Psoas muscle (tissue), 8 donors: Measurements from ENCODE around the gene AQP7. TPM values are rescaled to one million over a fixed set of nuclear protein-coding genes. Genes with fewer than 3 reads are reported as not detected.
"Not testable (repeated sequence)": the region's sequence is repeated elsewhere in the genome, so short reads cannot be mapped to it uniquely, and the experiment has no call there.

ENCODE experiments used
- ATAC-seq, 4 donors: fragments of 200-7000 bp; cut with Tn5 transposase; one replicate each; pipeline ENCODE4 v1.9.1; 2020; ENCODE audit warnings: moderate library complexity in 3 of 4, mild to moderate bottlenecking in 2 of 4
- DNase-seq, 2 donors: peaks; one replicate each; pipeline ENCODE4 v3.0.0-alpha.2; 2020
- H3K27ac ChIP-seq: fragments of 200-600 bp; one replicate; pipeline ENCODE4 v1.8.0; 2022
- H3K27me3 ChIP-seq, 3 donors: fragments of 200-600 bp in 1 of 3; one replicate each; pipeline versions ENCODE4 v1.6.1 to v1.8.0; 2013 to 2022; ENCODE audit warnings: low read length in 2 of 3, mild to moderate bottlenecking in 2 of 3, moderate library complexity in 1 of 3; ENCODE audit not compliant: insufficient read depth in 3 of 3
- H3K36me3 ChIP-seq, 2 donors: fragments of 200-600 bp in 1 of 2; one replicate each; pipeline versions ENCODE4 v1.6.1 to v1.8.0; 2013 to 2022; ENCODE audit warnings: low read depth in 1 of 2, mild to moderate bottlenecking in 1 of 2, moderate library complexity in 1 of 2; ENCODE audit not compliant: insufficient read depth in 1 of 2
- H3K4me1 ChIP-seq: fragments of 200-600 bp; one replicate; pipeline ENCODE4 v1.8.0; 2022
- H3K4me3 ChIP-seq: fragments of 200-600 bp; one replicate; pipeline ENCODE4 v1.8.0; 2022; ENCODE audit warnings: mild to moderate bottlenecking
- H3K9me3 ChIP-seq: fragments of 200-600 bp; one replicate; pipeline ENCODE4 v1.8.0; 2022
- CTCF ChIP-seq: fragments of 200-600 bp; IDR thresholded peaks from one replicate; pipeline ENCODE4 v1.8.0; 2022; ENCODE audit warnings: antibody characterized with exemption
- WGBS, 3 donors: extraction: QIAGEN DNeasy Blood & Tissue Kit; methylation state at CpG; one replicate each; pipeline versions ENCODE4 v1.1.6 to v1.1.7; 2013; 5-methylcytosine and 5-hydroxymethylcytosine counted together
- intact Hi-C, 2 donors: fragments of 100-400 bp; cut with DNase I; formaldehyde crosslinking; loops; one replicate each; pipeline versions ENCODE4 v1.11.0 to v1.14.2; 2022
- polyA plus RNA-seq, 3 donors: library from polyadenylated mRNA; stranded (reverse); fragments of 200-250 nt; gene quantifications; one replicate each; pipeline ENCODE4 v1.2.3, GENCODE V29; 2013
- total RNA-seq, 4 donors: library from RNA; stranded (reverse); fragmentation: NEBNext Ultra II Directional in 2 of 4; extraction: Animal tissue kit (Norgen Biotek cat#: 25700) in 2 of 4; gene quantifications; one replicate each; pipeline versions ENCODE4 v1.2.1 to v1.2.4, GENCODE V29; 2021 to 2023
- donor health status: healthy with polysubstance abuse.
- donor health status: DM: no; HTN: no; CAD: no; lungs with moderate emphysema.
- donor health status: Bipolar disorder and iron deficiency.
- donor health status: healthy.
- donor health status: DM: yes; HTN: yes; CAD: no.
- donor health status: DM: no; HTN: no; CAD: no.
- donor health status: DM: no; HTN: no; CAD: no.
- donor health status: DM: yes; HTN: yes; CAD: no.

Gene AQP7
- total and polyA plus RNA-seq, 7 donors: 8.6 to 45.0 (median 10.8) TPM

- Histone ChIP-seq H3K4me1 (no peaks in the 10 kb centered on the region), H3K4me3 (no peak overlapping the region), H3K36me3 (no peaks in the 10 kb centered on the region), H3K9me3 (no peaks in the 10 kb centered on the region), H3K27ac (no peak overlapping the region), H3K27me3 (peaks cover 0 to 4% (median 2%) of the 10 kb centered on the region in 3 donors)
- ATAC-seq (peak in 2 of 4 donors; percentile 16 to 73), DNase-seq (no peak)
- 5 to 23% (median 11%) methylated on average over 1 of the region's 1 CpG for WGBS, 3 donors
- intact Hi-C loops: no loop called here
- no peak for TF ChIP-seq CTCF
Observed at GRCh38 chr9:33430942-33431341, 28.6 kb upstream of the AQP7 start.

GRCh38 chr9:33429256-33429985 lies 27.1 kb upstream of the AQP7 start:
- 78 to 94% (median 79%) methylated on average over 3 of the region's 3 CpGs for WGBS, 3 donors
- no peaks in the 10 kb centered on the region for H3K4me1 ChIP-seq
- no peaks in the 10 kb centered on the region for H3K36me3 ChIP-seq
- no peaks in the 10 kb centered on the region for H3K27me3 ChIP-seq
- H3K27ac ChIP-seq: no peak overlapping the region
- no peak for TF ChIP-seq CTCF
- DNase-seq (no peak), ATAC-seq (no peak)
- no peaks in the 10 kb centered on the region for H3K9me3 ChIP-seq
- intact Hi-C loops: no loop called here
- no peak overlapping the region for H3K4me3 ChIP-seq

- H3K27ac ChIP-seq: no peak overlapping the region
- no peaks in the 10 kb centered on the region for H3K36me3 ChIP-seq
- no peak for ATAC-seq
- DNase-seq: no peak
- WGBS, 3 donors: 80 to 92% (median 88%) methylated on average over 7 of the region's 7 CpGs
- no peak overlapping the region for H3K4me3 ChIP-seq
- no peaks in the 10 kb centered on the region for H3K9me3 ChIP-seq
- H3K27me3 ChIP-seq: no peaks in the 10 kb centered on the region
- H3K4me1 ChIP-seq: no peaks in the 10 kb centered on the region
- no peak for TF ChIP-seq CTCF
- intact Hi-C loops: no loop called here
Observed at GRCh38 chr9:33426843-33427293, 24.5 kb upstream of the AQP7 start.

DNA sequence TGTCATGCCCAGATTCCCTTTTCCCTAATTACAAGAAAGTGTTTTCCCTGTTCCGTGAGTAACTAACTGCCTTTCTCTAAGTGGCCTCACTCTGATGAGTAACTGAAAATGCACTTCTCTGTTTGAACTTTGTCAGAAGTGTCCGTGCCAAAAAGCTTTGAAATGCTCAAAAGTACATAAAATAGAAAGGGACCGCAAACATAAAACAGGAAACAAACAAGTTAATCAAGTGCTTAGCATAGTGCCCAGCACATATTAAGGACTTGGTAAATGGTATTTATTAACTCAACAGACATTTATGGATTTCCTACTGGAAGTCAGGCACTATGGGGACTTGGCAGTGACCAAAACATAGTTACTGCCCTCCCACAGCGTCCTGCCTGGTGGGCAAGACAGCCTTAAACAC lies 22.8 kb upstream of the AQP7 start:
- no peaks in the 10 kb centered on the region for H3K4me1 ChIP-seq
- 74 to 87% (median 85%) methylated on average over 4 of the region's 4 CpGs for WGBS, 3 donors
- intact Hi-C loops: no loop called here
- ATAC-seq (no peak), DNase-seq (no peak)
- H3K36me3 ChIP-seq: no peaks in the 10 kb centered on the region
- no peak for TF ChIP-seq CTCF
- H3K27me3 ChIP-seq: no peaks in the 10 kb centered on the region
- no peak overlapping the region for H3K4me3 ChIP-seq
- no peaks in the 10 kb centered on the region for H3K9me3 ChIP-seq
- no peak overlapping the region for H3K27ac ChIP-seq

- H3K4me1 ChIP-seq, H3K9me3 ChIP-seq, H3K4me3 ChIP-seq, intact Hi-C loops, H3K36me3 ChIP-seq, ATAC-seq, H3K27me3 ChIP-seq, H3K27ac ChIP-seq, DNase-seq: not testable (repeated sequence)
- WGBS, 3 donors: 92 to 98% (median 97%) methylated on average over 6 of the region's 6 CpGs
Observed at GRCh38 chr9:33424492-33424891, 22.1 kb upstream of the AQP7 start.

- intact Hi-C loops, H3K36me3 ChIP-seq, H3K4me3 ChIP-seq, H3K27ac ChIP-seq, H3K27me3 ChIP-seq, H3K9me3 ChIP-seq, DNase-seq, H3K4me1 ChIP-seq, ATAC-seq: not testable (repeated sequence)
- WGBS, 3 donors: 73 to 76% (median 74%) methylated on average over 6 to 7 of the region's 7 CpGs
Observed at GRCh38 chr9:33424043-33424442, 21.7 kb upstream of the AQP7 start.
